Measurements from ENCODE around the gene TMPRSS4.

TMPRSS4 gene

GRCh38 chr11:118086913-118087768 is 10.3 kb downstream of the TMPRSS4 start, which contains the start of gene SMIM35:
SMIM35 (minus strand) TSS chr11:118086963; CDS start chr11:118086757, 206 bp downstream.
- no peak for TF ChIP-seq CTCF (conservative IDR thresholded peaks at IDR 0.05; ENCODE audit: low read length)
- TF ChIP-seq EZH2phosphoT487 (IDR thresholded peaks at IDR 0.05; ENCODE audit: borderline replicate concordance): no peak
- Histone ChIP-seq H3K9me2 (replicated peaks; ENCODE audit: low read depth, low read length) (no peaks in the 10 kb centered on the region), H2AFZ (ENCODE audit: low read length) (no peak within 1 kb of the TSS), H3K4me1 (ENCODE audit: insufficient read depth, low read length, poor library complexity, severe bottlenecking) (peaks cover 14% of the 10 kb centered on the region), H3K4me3 (ENCODE audit: low read length, poor library complexity, severe bottlenecking) (no peak within 1 kb of the TSS), H3F3A (ENCODE audit: low read depth) (no peaks in the 10 kb centered on the region), H3K9ac (ENCODE audit: low read depth, low read length, poor library complexity, severe bottlenecking) (no peak within 1 kb of the TSS), H3K27me3 (ENCODE audit: insufficient read depth, low read length, poor library complexity, severe bottlenecking) (no peaks in the 10 kb centered on the region), H3K9me3 (ENCODE audit: insufficient read depth, low read depth, low read length) (peaks cover 7% of the 10 kb centered on the region; the same call in 1 of the 2 replicates), H3K79me2 (ENCODE audit: insufficient read depth, low read length) (no peaks in the 10 kb centered on the region), H4K20me1 (ENCODE audit: insufficient read depth, low read length, poor library complexity, severe bottlenecking) (no peaks in the 10 kb centered on the region), H3K36me3 (ENCODE audit: insufficient read depth, low read length) (no peaks in the 10 kb centered on the region), H3K4me2 (ENCODE audit: low read depth, low read length, poor library complexity, severe bottlenecking) (no peak within 1 kb of the TSS)

- no peak overlapping the region for H2AFZ ChIP-seq (ENCODE audit: low read length)
- no peak overlapping the region for H3K4me3 ChIP-seq (ENCODE audit: low read length, poor library complexity, severe bottlenecking)
- no peaks in the 10 kb centered on the region for H3K36me3 ChIP-seq (ENCODE audit: insufficient read depth, low read length)
- H3F3A ChIP-seq (ENCODE audit: low read depth): no peaks in the 10 kb centered on the region
- H3K4me2 ChIP-seq (ENCODE audit: low read depth, low read length, poor library complexity, severe bottlenecking): no peak overlapping the region
- no peak overlapping the region for H3K9ac ChIP-seq (ENCODE audit: low read depth, low read length, poor library complexity, severe bottlenecking)
- H3K9me2 ChIP-seq (replicated peaks; ENCODE audit: low read depth, low read length): no peaks in the 10 kb centered on the region
- H3K27me3 ChIP-seq (ENCODE audit: insufficient read depth, low read length, poor library complexity, severe bottlenecking): no peaks in the 10 kb centered on the region
- no peaks in the 10 kb centered on the region for H4K20me1 ChIP-seq (ENCODE audit: insufficient read depth, low read length, poor library complexity, severe bottlenecking)
- peaks cover 7% of the 10 kb centered on the region; the same call in 1 of the 2 replicates for H3K9me3 ChIP-seq (ENCODE audit: insufficient read depth, low read depth, low read length)
- no peak for TF ChIP-seq EZH2phosphoT487 (IDR thresholded peaks at IDR 0.05; ENCODE audit: borderline replicate concordance)
- TF ChIP-seq CTCF (conservative IDR thresholded peaks at IDR 0.05; ENCODE audit: low read length): no peak
- peaks cover 14% of the 10 kb centered on the region for H3K4me1 ChIP-seq (ENCODE audit: insufficient read depth, low read length, poor library complexity, severe bottlenecking)
- H3K79me2 ChIP-seq (ENCODE audit: insufficient read depth, low read length): no peaks in the 10 kb centered on the region
Observed at GRCh38 chr11:118087931-118088330, 11.1 kb downstream of the TMPRSS4 start.

- Histone ChIP-seq H3K4me3 (ENCODE audit: low read length, poor library complexity, severe bottlenecking) (no peak overlapping the region), H4K20me1 (ENCODE audit: insufficient read depth, low read length, poor library complexity, severe bottlenecking) (no peaks in the 10 kb centered on the region), H3K4me1 (ENCODE audit: insufficient read depth, low read length, poor library complexity, severe bottlenecking) (peaks cover 14% of the 10 kb centered on the region), H3K79me2 (ENCODE audit: insufficient read depth, low read length) (no peaks in the 10 kb centered on the region), H3K27me3 (ENCODE audit: insufficient read depth, low read length, poor library complexity, severe bottlenecking) (no peaks in the 10 kb centered on the region), H3K9me3 (ENCODE audit: insufficient read depth, low read depth, low read length) (peaks cover 7% of the 10 kb centered on the region; the same call in 1 of the 2 replicates), H3K9ac (ENCODE audit: low read depth, low read length, poor library complexity, severe bottlenecking) (no peak overlapping the region), H2AFZ (ENCODE audit: low read length) (no peak overlapping the region), H3K4me2 (ENCODE audit: low read depth, low read length, poor library complexity, severe bottlenecking) (no peak overlapping the region), H3K9me2 (replicated peaks; ENCODE audit: low read depth, low read length) (no peaks in the 10 kb centered on the region), H3F3A (ENCODE audit: low read depth) (no peaks in the 10 kb centered on the region), H3K36me3 (ENCODE audit: insufficient read depth, low read length) (no peaks in the 10 kb centered on the region)
- TF ChIP-seq EZH2phosphoT487 (IDR thresholded peaks at IDR 0.05; ENCODE audit: borderline replicate concordance): no peak
- TF ChIP-seq CTCF (conservative IDR thresholded peaks at IDR 0.05; ENCODE audit: low read length): no peak
Observed at GRCh38 chr11:118088531-118088930, 11.7 kb downstream of the TMPRSS4 start.
